Neutrophil (primary cell): ENCODE results near the gene KIAA1549.

Experiments
- H3K27ac ChIP-seq: fragments of 200-600 bp; sonication (generic); 2 replicates; pipeline ENCODE4 v1.5.1; 2016; ENCODE audit warnings: mild to moderate bottlenecking, moderate library complexity
- H3K27me3 ChIP-seq: fragments of 200-600 bp; sonication (generic); 2 replicates; pipeline ENCODE4 v1.6.0; 2016; ENCODE audit warnings: mild to moderate bottlenecking
- H3K36me3 ChIP-seq: fragments of 200-600 bp; sonication (generic); 2 replicates; pipeline ENCODE4 v1.5.1; 2017
- H3K4me1 ChIP-seq, 2 experiments: fragments of 200-600 bp in 1 of 2; sonication (generic) in 1 of 2; 1 replicate in 1 of 2; 2 replicates in 1 of 2; pipeline versions ENCODE4 v1.5.1 to v1.6.1; 2013 to 2016; ENCODE audit warnings: low read depth in 1 of 2, low read length in 1 of 2, mild to moderate bottlenecking in 1 of 2, moderate library complexity in 1 of 2; ENCODE audit not compliant: control insufficient read depth in 1 of 2, insufficient read depth in 1 of 2
- H3K4me3 ChIP-seq, 2 experiments: fragments of 200-600 bp in 1 of 2; sonication (generic) in 1 of 2; 1 replicate in 1 of 2; 2 replicates in 1 of 2; pipeline ENCODE4 v1.5.1; 2013 to 2016; ENCODE audit warnings: low read depth in 1 of 2, low read length in 1 of 2, mild to moderate bottlenecking in 1 of 2, moderate library complexity in 1 of 2
- H3K9me3 ChIP-seq: fragments of 200-600 bp; sonication (generic); 2 replicates; pipeline ENCODE4 v1.5.1; 2016
- TF ChIP-seq, protein P1 (sequence below): fragments of 200-600 bp; sonication (generic); IDR thresholded peaks from 2 replicates; pipeline ENCODE4 v1.5.1; 2016; ENCODE audit warnings: antibody characterized with exemption

KIAA1549 gene

DNA sequence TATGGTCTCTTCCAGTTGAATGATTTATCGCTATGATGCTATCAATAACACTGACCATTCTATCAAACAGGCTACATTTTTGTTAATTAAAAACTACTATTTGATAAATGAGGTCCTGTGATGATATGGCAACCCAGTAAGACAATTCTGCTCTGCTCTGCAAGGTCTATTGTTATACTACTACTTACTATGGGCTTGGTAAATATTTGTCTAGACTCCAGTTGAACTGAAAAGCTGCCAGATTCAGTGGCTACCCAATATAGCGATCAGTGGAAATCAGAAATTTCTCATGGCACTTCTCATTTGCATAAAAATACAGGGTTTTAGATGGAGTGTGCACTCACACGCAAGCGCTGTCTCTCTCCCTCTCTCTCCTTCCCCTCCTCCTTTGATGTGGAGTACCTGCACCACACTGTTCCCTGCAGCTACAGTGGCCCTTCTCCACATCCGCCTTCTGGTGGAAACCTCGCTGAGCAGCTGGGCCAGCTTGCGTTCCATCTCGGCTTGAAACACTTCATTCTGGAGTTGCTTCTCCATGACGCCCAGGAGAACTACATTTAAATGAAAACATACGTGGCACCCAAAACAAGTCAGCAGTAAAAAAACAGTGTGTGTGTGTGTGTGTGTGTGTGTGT lies 77.9 kb downstream of the KIAA1549 start:
- Histone ChIP-seq H3K27ac (no peak overlapping the region), H3K4me1 (no peaks in the 10 kb centered on the region), H3K27me3 (no peaks in the 10 kb centered on the region), H3K36me3 (no peaks in the 10 kb centered on the region), H3K4me3 (no peak overlapping the region), H3K9me3 (no peaks in the 10 kb centered on the region)
- TF ChIP-seq, protein P1, sequence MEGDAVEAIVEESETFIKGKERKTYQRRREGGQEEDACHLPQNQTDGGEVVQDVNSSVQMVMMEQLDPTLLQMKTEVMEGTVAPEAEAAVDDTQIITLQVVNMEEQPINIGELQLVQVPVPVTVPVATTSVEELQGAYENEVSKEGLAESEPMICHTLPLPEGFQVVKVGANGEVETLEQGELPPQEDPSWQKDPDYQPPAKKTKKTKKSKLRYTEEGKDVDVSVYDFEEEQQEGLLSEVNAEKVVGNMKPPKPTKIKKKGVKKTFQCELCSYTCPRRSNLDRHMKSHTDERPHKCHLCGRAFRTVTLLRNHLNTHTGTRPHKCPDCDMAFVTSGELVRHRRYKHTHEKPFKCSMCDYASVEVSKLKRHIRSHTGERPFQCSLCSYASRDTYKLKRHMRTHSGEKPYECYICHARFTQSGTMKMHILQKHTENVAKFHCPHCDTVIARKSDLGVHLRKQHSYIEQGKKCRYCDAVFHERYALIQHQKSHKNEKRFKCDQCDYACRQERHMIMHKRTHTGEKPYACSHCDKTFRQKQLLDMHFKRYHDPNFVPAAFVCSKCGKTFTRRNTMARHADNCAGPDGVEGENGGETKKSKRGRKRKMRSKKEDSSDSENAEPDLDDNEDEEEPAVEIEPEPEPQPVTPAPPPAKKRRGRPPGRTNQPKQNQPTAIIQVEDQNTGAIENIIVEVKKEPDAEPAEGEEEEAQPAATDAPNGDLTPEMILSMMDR, result no peak

DNA sequence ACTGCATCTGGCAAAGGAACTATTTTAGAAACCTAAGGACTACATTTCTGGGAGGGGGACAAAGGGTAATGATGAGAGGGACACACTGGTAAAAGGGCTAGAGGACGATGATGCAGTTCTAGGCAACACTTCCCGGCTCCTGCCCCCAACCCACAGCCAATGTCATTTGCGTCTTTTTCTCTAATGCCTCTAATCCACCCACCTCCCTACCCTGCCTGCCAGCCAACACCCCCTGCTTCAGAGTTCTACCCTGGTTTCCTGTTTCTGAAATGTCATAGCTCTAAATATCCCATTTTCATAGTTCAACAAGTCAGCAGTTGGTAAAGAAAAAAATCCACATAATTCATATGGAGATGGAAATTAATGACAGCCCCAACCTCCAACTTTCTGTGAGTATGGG lies 79.0 kb downstream of the KIAA1549 start:
- no peak overlapping the region for H3K27ac ChIP-seq
- H3K36me3 ChIP-seq, result no peaks in the 10 kb centered on the region
- TF ChIP-seq, protein P1, result no peak
- no peak overlapping the region for H3K4me3 ChIP-seq
- H3K9me3 ChIP-seq, result no peaks in the 10 kb centered on the region
- no peaks in the 10 kb centered on the region for H3K27me3 ChIP-seq
- no peaks in the 10 kb centered on the region for H3K4me1 ChIP-seq

DNA sequence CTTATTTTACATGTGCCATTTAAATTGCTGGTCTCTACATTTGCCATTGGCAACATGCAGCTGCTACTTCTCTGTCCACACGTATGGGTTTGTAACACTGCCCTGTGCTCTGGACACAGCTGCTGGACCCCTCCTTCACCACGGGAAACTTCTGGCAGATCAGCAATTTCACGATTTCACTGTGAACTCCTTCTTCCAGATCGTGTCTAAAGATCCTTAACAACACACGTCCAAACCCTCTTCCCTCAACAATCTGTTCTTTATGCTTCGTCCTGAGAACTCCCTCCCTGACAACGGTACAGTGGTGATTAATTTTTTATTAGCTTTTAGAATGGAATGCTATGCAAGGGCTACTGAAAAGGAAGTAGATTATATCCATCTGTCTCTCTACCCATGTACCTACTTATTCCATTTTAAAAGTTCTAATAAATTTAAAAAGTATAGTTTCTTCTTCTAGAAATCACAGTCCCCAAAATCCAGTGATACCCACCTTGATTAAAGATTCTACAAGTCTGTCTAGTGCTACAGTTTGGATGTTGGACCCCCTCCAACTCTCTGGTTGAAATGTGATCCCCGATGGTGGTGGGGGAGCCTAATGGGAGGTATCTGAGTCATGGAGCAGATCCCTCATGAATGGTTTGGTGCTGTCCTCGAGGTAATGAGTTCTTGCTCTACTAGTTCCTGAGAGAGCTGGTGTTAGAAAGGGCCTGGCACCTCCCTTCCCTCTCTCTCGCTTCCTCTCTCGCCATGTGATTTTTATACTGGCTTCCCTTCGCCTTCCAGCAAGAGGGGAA lies 81.0 kb downstream of the KIAA1549 start:
- Histone ChIP-seq H3K9me3 (no peaks in the 10 kb centered on the region), H3K27me3 (no peaks in the 10 kb centered on the region), H3K4me1 (no peaks in the 10 kb centered on the region), H3K36me3 (no peaks in the 10 kb centered on the region), H3K27ac (no peak overlapping the region), H3K4me3 (no peak overlapping the region)
- TF ChIP-seq, protein P1, result no peak

DNA sequence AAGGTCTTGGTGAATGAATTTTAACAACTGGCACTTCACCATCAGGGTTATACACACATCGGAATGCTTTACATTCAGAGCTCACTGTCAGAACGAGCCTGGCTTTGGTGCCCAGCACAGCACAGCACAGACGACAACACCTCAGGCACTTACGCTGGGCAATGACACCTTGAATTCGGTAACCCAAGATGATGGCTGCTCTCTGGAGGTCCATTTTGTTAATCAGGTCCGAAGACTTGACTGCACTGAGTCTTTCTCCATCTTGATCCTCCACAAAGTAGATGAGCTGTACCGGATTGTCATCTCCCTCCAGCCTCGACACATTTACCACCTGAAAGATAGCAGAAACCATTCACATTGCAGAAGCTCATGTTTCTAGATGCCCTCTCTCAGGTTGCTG lies 82.4 kb downstream of the KIAA1549 start:
- no peaks in the 10 kb centered on the region for H3K27me3 ChIP-seq
- no peaks in the 10 kb centered on the region for H3K36me3 ChIP-seq
- H3K27ac ChIP-seq, result no peak overlapping the region
- H3K4me1 ChIP-seq, result no peaks in the 10 kb centered on the region
- TF ChIP-seq, protein P1, result no peak
- H3K9me3 ChIP-seq, result no peaks in the 10 kb centered on the region
- H3K4me3 ChIP-seq, result no peak overlapping the region

DNA sequence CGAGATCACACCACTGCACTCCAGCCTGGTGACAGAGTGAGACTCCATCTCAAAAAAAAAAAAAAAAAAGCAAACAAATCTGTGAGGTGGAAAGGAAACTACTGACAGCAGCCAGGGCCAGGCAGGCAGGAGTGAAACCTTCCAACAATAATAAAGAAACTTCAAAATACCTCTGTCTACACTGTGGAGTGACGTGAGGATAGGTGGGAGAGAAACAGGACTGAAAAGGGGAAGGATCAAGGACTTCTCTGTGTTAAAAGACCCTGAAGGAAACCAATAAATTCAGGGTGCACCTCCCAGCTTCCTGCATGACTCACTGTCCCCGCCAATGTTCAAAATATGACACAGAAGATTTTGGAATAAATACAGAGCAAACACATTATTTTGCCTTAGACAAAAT lies 82.9 kb downstream of the KIAA1549 start:
- Histone ChIP-seq H3K27me3 (no peaks in the 10 kb centered on the region), H3K4me3 (no peak overlapping the region), H3K27ac (no peak overlapping the region), H3K9me3 (no peaks in the 10 kb centered on the region), H3K4me1 (no peaks in the 10 kb centered on the region), H3K36me3 (no peaks in the 10 kb centered on the region)
- TF ChIP-seq, protein P1, result no peak
